HS-5 (cell line): ENCODE measurements around the gene KCNAB1.

ENCODE experiments used
- DNase-seq: peaks from one replicate; pipeline ENCODE4 v3.0.0-alpha.2; 2012; ENCODE audit warnings: low read depth

The KCNAB1 gene

DNA sequence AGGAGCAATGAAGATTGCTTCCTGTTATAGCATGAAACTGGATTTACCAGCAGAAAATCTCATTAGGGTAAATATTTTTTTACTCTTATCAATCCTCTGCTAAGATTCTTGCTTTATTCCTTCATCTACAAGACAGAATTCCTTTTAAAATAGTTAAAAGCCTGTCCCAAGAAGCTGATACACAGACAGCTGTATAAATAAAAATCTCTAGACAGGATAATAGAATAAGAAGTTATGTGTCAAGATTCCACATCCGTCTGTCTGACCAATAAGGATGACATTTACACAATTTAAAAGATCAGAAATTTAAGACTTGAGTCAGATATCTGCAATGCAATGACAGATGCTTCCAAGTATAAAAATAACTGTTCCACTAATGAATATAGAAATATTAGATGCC lies 376.9 kb downstream of the KCNAB1 start:
- peak; percentile 11 for DNase-seq

DNA sequence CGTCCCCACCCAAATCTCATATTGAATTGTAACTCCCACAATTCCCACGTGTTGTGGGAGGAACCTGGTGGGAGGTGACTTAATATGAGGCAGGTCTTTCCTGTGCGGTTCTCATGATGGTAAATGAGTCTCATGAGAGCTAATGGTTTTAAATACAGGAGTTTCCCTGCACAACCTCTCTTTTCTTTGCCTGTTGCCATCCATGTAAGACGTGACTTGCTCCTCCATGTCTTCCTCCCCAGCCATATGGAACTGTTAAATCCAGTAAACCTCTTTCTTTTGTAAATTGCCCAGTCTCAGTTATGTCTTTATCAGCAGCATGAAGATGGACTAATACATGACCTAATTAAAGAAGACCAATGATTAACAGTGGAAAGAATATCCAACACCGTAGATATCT lies 377.9 kb downstream of the KCNAB1 start:
- DNase-seq = no peak

- peak; percentile 49 for DNase-seq
Measured at GRCh38 chr3:156507285-156507684, 386.9 kb downstream of the KCNAB1 start.

DNA sequence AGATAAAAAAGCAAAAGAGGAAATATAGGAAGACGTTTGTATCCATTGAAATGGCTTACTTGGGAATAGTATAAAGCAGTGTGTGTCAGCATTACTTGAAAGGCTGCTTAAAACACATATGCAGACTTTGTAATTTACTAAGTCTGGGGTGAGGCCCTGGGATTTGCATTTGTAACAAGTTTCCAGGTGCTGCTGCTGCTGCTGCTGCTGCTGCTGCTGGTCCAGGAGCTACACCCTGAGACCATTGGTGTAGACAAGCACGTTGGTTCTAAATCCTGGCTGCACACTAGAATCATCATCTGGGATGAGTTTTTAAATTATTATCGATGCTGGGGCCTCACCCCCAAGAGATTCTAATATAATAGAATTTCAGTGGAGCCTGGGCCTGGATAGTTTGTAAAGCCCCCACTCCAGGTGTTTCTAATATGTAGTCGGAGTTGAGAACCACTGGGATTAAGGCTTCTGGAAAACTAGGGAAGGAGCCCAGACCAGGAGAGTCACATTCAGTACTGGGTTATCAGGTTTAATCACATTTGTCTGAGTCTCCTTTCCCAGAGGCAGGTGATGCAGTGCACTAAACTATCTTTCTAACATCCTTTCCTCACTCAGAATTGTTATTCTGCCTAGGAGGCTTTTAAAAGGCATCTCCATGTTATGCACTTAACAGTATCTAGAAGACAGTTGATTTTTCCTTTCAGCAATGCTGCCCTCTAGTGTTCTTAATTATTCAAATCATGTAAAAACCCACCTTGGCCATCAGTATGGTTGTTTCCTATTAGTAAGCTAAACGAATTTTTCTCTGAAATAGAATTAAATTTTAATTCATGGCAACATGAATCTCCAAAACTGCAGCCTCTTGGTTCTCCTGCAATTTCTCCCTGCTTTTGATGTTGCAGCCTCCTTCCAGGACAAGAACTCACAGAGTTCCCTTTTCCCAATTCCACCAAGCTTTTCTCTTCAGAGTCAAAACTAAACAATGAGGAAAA lies 389.1 kb downstream of the KCNAB1 start:
- peak; percentile 37 for DNase-seq

GRCh38 chr3:156511987-156512677 lies 391.8 kb downstream of the KCNAB1 start:
- DNase-seq = no peak

GRCh38 chr3:156513619-156514018 lies 393.2 kb downstream of the KCNAB1 start:
- no peak for DNase-seq

- no peak for DNase-seq
Measured at GRCh38 chr3:156516284-156516683, 395.9 kb downstream of the KCNAB1 start.

GRCh38 chr3:156516961-156517360 lies 396.6 kb downstream of the KCNAB1 start:
- DNase-seq = no peak

DNA sequence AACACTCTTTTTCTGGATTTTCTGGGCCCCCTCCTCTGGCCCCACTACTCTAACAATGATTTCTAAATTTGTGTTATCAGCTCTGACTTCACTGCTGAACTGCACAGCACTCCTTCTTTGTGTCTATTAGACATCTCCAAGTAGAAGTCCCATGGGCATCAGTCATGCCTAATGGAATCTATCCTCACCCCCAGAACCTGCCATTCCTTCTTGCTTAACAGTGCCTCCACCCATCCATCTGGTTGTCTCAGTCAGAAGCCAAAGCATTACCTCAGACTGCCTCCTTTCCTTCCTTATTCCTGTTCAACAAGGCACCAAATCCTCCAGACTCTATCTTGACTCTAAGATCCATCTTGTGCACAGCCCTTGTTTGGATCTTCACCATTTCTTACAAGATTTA lies 398.3 kb downstream of the KCNAB1 start:
- DNase-seq = no peak

DNA sequence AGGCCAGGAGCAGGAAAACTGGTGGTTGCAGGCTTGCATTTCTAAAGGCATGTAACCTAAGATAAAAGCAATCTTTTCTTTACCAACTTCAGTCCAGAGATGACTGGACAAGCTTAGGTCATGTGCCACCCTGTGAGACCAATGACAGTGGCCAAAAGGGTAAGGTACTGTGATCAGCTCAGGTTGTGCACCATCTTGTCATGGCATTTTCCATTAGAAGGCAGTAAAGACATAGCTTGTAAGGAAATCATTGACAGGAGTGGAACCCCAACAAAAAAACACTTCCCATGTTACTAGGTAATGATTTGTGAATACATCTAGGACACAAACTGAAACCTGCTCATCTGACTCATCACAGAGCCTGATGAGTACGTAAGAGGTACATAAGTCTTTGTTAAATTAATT lies 399.4 kb downstream of the KCNAB1 start:
- no peak for DNase-seq

DNA sequence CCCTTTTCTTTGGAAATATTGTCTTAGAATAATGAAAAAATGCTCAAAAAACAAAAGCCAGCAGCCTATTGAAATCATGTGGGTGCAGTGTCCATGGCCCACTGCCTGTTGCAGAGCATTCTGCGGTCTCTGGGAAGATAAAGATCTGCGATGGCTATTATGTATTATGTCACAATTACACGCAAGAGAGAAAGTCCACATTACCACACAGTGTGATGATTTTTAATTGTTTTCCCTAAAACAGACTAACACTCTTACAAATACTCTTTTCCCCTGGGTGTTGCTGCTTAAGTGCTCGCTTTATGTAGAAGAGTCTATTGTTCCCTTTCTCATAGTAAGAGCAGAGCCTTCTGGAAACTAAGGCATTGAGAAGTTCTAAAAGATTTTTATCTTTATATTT lies 402.3 kb downstream of the KCNAB1 start:
- DNase-seq = no peak

DNA sequence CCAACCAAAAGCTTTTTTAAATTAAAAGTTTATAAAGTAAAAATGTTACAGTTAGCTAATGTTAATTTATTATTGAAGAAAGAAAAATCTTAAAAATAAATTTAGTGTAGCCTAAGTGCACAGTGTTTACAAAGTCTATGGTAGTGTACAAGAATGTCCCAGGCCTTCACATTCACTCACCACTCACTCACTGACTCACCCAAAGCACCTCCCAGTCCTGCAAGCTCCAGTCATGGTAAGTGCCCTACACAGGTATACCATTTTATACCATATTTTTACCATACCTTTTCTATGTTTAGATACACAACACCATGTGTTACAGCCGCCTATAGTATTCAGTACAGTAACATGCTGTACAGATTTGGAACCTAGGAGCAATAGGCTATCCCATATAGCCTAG lies 405.4 kb downstream of the KCNAB1 start:
- DNase-seq = no peak

DNA sequence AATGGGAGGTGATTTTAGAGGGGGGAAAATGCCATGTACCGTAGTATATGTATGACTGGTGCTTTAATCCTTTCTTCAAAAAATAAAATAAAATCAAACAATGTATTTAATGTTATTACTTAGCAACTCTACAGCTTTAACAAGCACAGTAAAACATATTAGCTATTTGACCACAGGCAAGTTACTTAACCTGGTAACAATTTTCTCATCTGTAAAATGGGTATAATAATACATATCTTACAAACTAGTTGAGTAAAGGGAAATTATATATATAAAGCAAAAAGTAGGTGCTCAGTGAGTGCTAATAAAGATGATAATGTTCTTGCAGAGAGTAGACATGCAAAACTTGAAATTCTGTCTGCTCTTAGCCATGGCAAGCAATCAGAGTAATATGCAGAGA lies 406.7 kb downstream of the KCNAB1 start:
- DNase-seq = no peak

DNA sequence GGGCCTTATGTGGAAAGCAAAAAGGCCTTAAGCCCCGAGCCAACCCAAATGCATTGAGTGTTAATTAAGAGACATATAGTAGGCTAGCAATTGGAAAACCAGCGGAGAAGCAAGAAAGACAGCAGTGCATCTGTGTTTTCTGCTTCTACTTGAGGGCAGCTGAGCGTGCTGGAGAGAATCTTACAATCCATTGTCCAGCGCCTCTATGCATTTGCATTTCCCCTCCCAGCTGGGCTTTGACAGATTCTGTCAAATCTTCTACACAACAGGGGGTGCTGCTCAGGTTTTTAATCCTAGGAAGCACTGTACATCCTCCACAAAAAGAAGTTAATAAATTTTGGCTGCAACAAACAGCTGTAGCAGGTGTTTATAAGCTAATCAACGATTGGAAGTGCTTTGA lies 410.6 kb downstream of the KCNAB1 start:
- DNase-seq = no peak

DNA sequence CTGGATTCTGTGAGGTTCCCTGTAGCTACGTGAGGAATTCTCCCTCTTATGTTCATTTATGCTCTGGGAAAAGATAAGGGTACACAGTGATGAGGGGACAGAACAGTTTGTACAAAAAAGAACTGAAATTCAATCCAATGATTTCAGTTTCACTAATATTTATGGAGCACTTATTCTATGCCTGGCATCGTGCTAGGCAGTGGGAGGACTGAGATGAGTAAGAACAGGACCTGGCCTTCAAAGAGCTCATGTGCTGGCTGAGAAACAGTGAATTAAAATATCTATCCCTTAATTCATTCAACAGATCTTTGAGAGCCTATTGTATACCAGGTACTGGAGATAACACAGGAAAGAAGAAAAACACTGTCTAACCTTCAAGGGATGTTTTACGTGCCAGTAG lies 412.4 kb downstream of the KCNAB1 start:
- no peak for DNase-seq

- DNase-seq = no peak
Measured at GRCh38 chr3:156533205-156533604, 412.8 kb downstream of the KCNAB1 start.

DNA sequence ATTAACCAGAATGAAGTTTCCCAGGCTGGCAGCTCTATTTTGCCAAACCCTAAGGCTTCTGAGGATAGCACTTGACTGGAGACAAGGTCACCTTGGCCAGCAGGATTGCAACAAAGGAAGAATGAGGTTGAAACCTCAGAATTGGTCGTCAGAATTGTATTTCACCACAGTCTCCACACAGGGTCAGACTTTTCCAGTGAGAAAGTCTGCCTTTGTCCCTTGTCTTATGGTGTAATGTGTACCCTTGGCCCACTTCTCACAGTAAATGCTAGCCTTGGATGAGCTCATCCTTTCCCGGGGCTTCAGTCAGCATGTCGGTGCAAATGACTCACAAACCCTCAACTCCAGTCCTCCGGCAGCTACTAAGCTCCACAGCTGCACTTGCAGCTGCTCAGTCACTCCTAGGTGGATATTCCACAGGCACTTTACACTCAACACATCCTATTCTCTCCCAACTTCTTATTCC lies 414.8 kb downstream of the KCNAB1 start:
- peak; percentile 95 for DNase-seq

GRCh38 chr3:156535798-156536197 lies 415.4 kb downstream of the KCNAB1 start:
- no peak for DNase-seq

GRCh38 chr3:156536524-156537316 lies 416.3 kb downstream of the KCNAB1 start:
- no peak for DNase-seq

- no peak for DNase-seq
Measured at GRCh38 chr3:156539051-156539450, 418.7 kb downstream of the KCNAB1 start.

DNA sequence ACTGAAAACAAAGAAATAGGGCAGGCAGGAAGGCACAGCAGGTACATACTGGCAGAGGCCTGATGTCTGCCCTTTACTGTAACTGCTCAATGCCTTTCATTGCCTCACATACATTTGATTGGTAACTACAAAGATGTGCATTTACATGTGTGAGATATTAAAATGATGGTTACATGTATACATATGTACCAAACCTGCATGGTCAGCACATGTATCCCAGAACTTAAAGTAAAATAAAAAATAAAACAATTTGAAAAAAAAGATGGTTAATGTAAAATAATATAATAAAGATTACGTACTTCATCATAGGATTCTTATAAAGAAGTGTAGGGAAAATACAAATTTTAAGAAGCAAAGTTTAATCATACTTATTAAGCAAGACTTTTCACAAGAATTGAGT lies 419.4 kb downstream of the KCNAB1 start:
- DNase-seq = no peak
